ENCODE data around the gene FURIN. TPM values are rescaled to one million over a fixed set of nuclear protein-coding genes. Genes with fewer than 3 reads are reported as not detected.

FURIN gene
- total and polyA plus RNA-seq, 2 donors = 11.5 to 36.7 TPM

- Histone ChIP-seq H3K4me3 (ENCODE audit: low read length in 2 of 2) (no peak overlapping the region), H3K36me3 (ENCODE audit: control insufficient read depth in 2 of 2, insufficient read depth in 2 of 2, low read length in 1 of 2) (no peaks in the 10 kb centered on the region), H3K9me3 (ENCODE audit: control insufficient read depth in 2 of 2, insufficient read depth in 1 of 2, low read length in 1 of 2) (no peaks in the 10 kb centered on the region), H3K27ac (ENCODE audit: low read depth in 1 of 2, low read length in 1 of 2) (no peak overlapping the region), H3K27me3 (ENCODE audit: control insufficient read depth in 2 of 2, insufficient read depth in 1 of 2, low read length in 1 of 2) (no peaks in the 10 kb centered on the region), H3K4me1 (ENCODE audit: control insufficient read depth in 2 of 2, insufficient read depth in 2 of 2, low read length in 2 of 2) (peaks cover 6 to 21% of the 10 kb centered on the region in 2 donors)
- WGBS = 89% methylated on average over 5 of the region's 5 CpGs
- no peak for DNase-seq (ENCODE audit: low read depth in 6 of 9, low spot score in 9 of 9)
These were observed 16.4 kb upstream of the FURIN start for GRCh38 chr15:90851940-90852339.

GRCh38 chr15:90855139-90855538 lies 13.2 kb upstream of the FURIN start:
- H3K27me3 ChIP-seq (ENCODE audit: control insufficient read depth in 2 of 2, insufficient read depth in 1 of 2, low read length in 1 of 2) = no peaks in the 10 kb centered on the region
- 97% methylated on average over 9 of the region's 9 CpGs for WGBS
- no peak overlapping the region for H3K4me3 ChIP-seq (ENCODE audit: low read length in 2 of 2)
- no peak for DNase-seq (ENCODE audit: low read depth in 6 of 9, low spot score in 9 of 9)
- no peak overlapping the region for H3K27ac ChIP-seq (ENCODE audit: low read depth in 1 of 2, low read length in 1 of 2)
- no peaks in the 10 kb centered on the region for H3K9me3 ChIP-seq (ENCODE audit: control insufficient read depth in 2 of 2, insufficient read depth in 1 of 2, low read length in 1 of 2)
- peaks cover 6 to 28% of the 10 kb centered on the region in 2 donors for H3K4me1 ChIP-seq (ENCODE audit: control insufficient read depth in 2 of 2, insufficient read depth in 2 of 2, low read length in 2 of 2)
- no peaks in the 10 kb centered on the region for H3K36me3 ChIP-seq (ENCODE audit: control insufficient read depth in 2 of 2, insufficient read depth in 2 of 2, low read length in 1 of 2)

GRCh38 chr15:90857337-90857736 lies 11.1 kb upstream of the FURIN start:
- Histone ChIP-seq H3K36me3 (ENCODE audit: control insufficient read depth in 2 of 2, insufficient read depth in 2 of 2, low read length in 1 of 2) (no peaks in the 10 kb centered on the region), H3K4me3 (ENCODE audit: low read length in 2 of 2) (no peak overlapping the region), H3K4me1 (ENCODE audit: control insufficient read depth in 2 of 2, insufficient read depth in 2 of 2, low read length in 2 of 2) (peaks cover 6 to 23% of the 10 kb centered on the region in 2 donors), H3K27ac (ENCODE audit: low read depth in 1 of 2, low read length in 1 of 2) (no peak overlapping the region), H3K27me3 (ENCODE audit: control insufficient read depth in 2 of 2, insufficient read depth in 1 of 2, low read length in 1 of 2) (no peaks in the 10 kb centered on the region), H3K9me3 (ENCODE audit: control insufficient read depth in 2 of 2, insufficient read depth in 1 of 2, low read length in 1 of 2) (no peaks in the 10 kb centered on the region)
- DNase-seq (ENCODE audit: low read depth in 6 of 9, low spot score in 9 of 9) = no peak
- 97% methylated on average over 8 of the region's 8 CpGs for WGBS

- WGBS = 97% methylated on average over 8 of the region's 8 CpGs
- Histone ChIP-seq H3K9me3 (ENCODE audit: control insufficient read depth in 2 of 2, insufficient read depth in 1 of 2, low read length in 1 of 2) (no peaks in the 10 kb centered on the region), H3K4me1 (ENCODE audit: control insufficient read depth in 2 of 2, insufficient read depth in 2 of 2, low read length in 2 of 2) (peaks cover 6 to 19% of the 10 kb centered on the region in 2 donors), H3K27me3 (ENCODE audit: control insufficient read depth in 2 of 2, insufficient read depth in 1 of 2, low read length in 1 of 2) (no peaks in the 10 kb centered on the region), H3K4me3 (ENCODE audit: low read length in 2 of 2) (no peak overlapping the region), H3K36me3 (ENCODE audit: control insufficient read depth in 2 of 2, insufficient read depth in 2 of 2, low read length in 1 of 2) (no peaks in the 10 kb centered on the region), H3K27ac (ENCODE audit: low read depth in 1 of 2, low read length in 1 of 2) (no peak overlapping the region)
- DNase-seq (ENCODE audit: low read depth in 6 of 9, low spot score in 9 of 9) = no peak
These were observed 10.4 kb upstream of the FURIN start for GRCh38 chr15:90857883-90858443.

GRCh38 chr15:90859234-90860131 lies 8.9 kb upstream of the FURIN start:
- no peak for DNase-seq (ENCODE audit: low read depth in 6 of 9, low spot score in 9 of 9)
- no peak overlapping the region for H3K27ac ChIP-seq (ENCODE audit: low read depth in 1 of 2, low read length in 1 of 2)
- H3K27me3 ChIP-seq (ENCODE audit: control insufficient read depth in 2 of 2, insufficient read depth in 1 of 2, low read length in 1 of 2) = no peaks in the 10 kb centered on the region
- WGBS = 92% methylated on average over 10 of the region's 10 CpGs
- peaks cover 6 to 19% of the 10 kb centered on the region in 2 donors for H3K4me1 ChIP-seq (ENCODE audit: control insufficient read depth in 2 of 2, insufficient read depth in 2 of 2, low read length in 2 of 2)
- no peak overlapping the region for H3K4me3 ChIP-seq (ENCODE audit: low read length in 2 of 2)
- no peaks in the 10 kb centered on the region for H3K36me3 ChIP-seq (ENCODE audit: control insufficient read depth in 2 of 2, insufficient read depth in 2 of 2, low read length in 1 of 2)
- no peaks in the 10 kb centered on the region for H3K9me3 ChIP-seq (ENCODE audit: control insufficient read depth in 2 of 2, insufficient read depth in 1 of 2, low read length in 1 of 2)

GRCh38 chr15:90860450-90860849 lies 7.9 kb upstream of the FURIN start:
- WGBS = 98% methylated on average over 7 of the region's 7 CpGs
- no peak for DNase-seq (ENCODE audit: low read depth in 6 of 9, low spot score in 9 of 9)
- Histone ChIP-seq H3K27ac (ENCODE audit: low read depth in 1 of 2, low read length in 1 of 2) (no peak overlapping the region), H3K9me3 (ENCODE audit: control insufficient read depth in 2 of 2, insufficient read depth in 1 of 2, low read length in 1 of 2) (no peaks in the 10 kb centered on the region), H3K4me3 (ENCODE audit: low read length in 2 of 2) (no peak overlapping the region), H3K27me3 (ENCODE audit: control insufficient read depth in 2 of 2, insufficient read depth in 1 of 2, low read length in 1 of 2) (no peaks in the 10 kb centered on the region), H3K4me1 (ENCODE audit: control insufficient read depth in 2 of 2, insufficient read depth in 2 of 2, low read length in 2 of 2) (peaks cover 6 to 17% of the 10 kb centered on the region in 2 donors), H3K36me3 (ENCODE audit: control insufficient read depth in 2 of 2, insufficient read depth in 2 of 2, low read length in 1 of 2) (no peaks in the 10 kb centered on the region)

- 94% methylated on average over 14 of the region's 14 CpGs for WGBS
- H3K9me3 ChIP-seq (ENCODE audit: control insufficient read depth in 2 of 2, insufficient read depth in 1 of 2, low read length in 1 of 2) = no peaks in the 10 kb centered on the region
- H3K4me3 ChIP-seq (ENCODE audit: low read length in 2 of 2) = no peak overlapping the region
- H3K27me3 ChIP-seq (ENCODE audit: control insufficient read depth in 2 of 2, insufficient read depth in 1 of 2, low read length in 1 of 2) = no peaks in the 10 kb centered on the region
- H3K36me3 ChIP-seq (ENCODE audit: control insufficient read depth in 2 of 2, insufficient read depth in 2 of 2, low read length in 1 of 2) = no peaks in the 10 kb centered on the region
- H3K27ac ChIP-seq (ENCODE audit: low read depth in 1 of 2, low read length in 1 of 2) = no peak overlapping the region
- peaks cover 6 to 15% of the 10 kb centered on the region in 2 donors for H3K4me1 ChIP-seq (ENCODE audit: control insufficient read depth in 2 of 2, insufficient read depth in 2 of 2, low read length in 2 of 2)
- no peak for DNase-seq (ENCODE audit: low read depth in 6 of 9, low spot score in 9 of 9)
These were observed 7.3 kb upstream of the FURIN start for GRCh38 chr15:90860942-90861675.

- Histone ChIP-seq H3K4me1 (ENCODE audit: control insufficient read depth in 2 of 2, insufficient read depth in 2 of 2, low read length in 2 of 2) (peaks cover 0 to 2% of the 10 kb centered on the region in 2 donors), H3K9me3 (ENCODE audit: control insufficient read depth in 2 of 2, insufficient read depth in 1 of 2, low read length in 1 of 2) (no peaks in the 10 kb centered on the region), H3K36me3 (ENCODE audit: control insufficient read depth in 2 of 2, insufficient read depth in 2 of 2, low read length in 1 of 2) (no peaks in the 10 kb centered on the region), H3K27ac (ENCODE audit: low read depth in 1 of 2, low read length in 1 of 2) (no peak overlapping the region), H3K4me3 (ENCODE audit: low read length in 2 of 2) (no peak overlapping the region), H3K27me3 (ENCODE audit: control insufficient read depth in 2 of 2, insufficient read depth in 1 of 2, low read length in 1 of 2) (no peaks in the 10 kb centered on the region)
- WGBS = 96% methylated on average over 6 of the region's 6 CpGs
- no peak for DNase-seq (ENCODE audit: low read depth in 6 of 9, low spot score in 9 of 9)
These were observed 5.9 kb upstream of the FURIN start for GRCh38 chr15:90862487-90862886.
